ENCODE results near the gene PLEKHG4. TPM values are rescaled to one million over a fixed set of nuclear protein-coding genes. Genes with fewer than 3 reads are reported as not detected.

PLEKHG4 gene
- total and polyA plus RNA-seq, 2 donors (not counting 1 experiment from before 2014, with no cell fraction given), result 9.9 to 37.7 TPM

DNA sequence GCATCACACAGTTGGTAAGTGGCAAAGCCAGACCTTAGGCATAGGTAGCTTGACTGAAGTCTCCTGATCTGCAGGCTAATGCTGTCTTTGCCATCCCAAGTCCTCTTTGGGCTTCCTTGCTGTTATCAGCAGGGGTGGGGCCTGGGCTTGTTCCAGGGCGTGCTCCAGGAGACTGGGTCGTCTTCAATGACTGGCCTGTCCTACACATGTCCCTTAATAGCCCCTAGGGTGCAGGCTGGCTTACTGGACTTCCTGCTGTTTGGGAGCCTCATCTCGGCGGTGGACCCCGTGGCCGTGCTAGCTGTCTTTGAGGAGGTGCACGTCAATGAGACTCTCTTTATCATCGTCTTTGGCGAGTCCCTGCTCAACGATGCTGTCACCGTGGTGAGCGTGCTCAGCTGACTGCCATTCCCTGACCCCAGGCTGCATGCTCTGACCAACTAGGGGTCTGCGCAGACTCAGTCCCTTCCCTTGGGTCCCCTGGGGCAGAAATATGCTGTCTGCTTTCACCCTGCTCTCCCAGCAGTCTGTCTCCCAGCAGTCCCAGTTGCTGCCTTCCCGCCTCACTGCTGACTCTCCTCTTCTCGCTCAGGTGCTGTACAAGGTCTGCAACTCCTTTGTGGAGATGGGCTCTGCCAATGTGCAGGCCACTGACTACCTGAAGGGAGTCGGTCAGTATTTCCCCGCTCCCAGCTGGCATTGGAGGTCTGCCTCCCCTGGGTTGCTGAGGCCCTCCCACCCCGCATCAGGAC, 24.4 kb upstream of the PLEKHG4 start:
- H4K20me1 ChIP-seq (ENCODE audit: control insufficient read depth, extremely low read depth, insufficient read depth, low read length), result no peaks in the 10 kb centered on the region
- H3K4me1 ChIP-seq (ENCODE audit: control insufficient read depth, extremely low read depth, insufficient read depth, low read length), result no peaks in the 10 kb centered on the region
- TF ChIP-seq, protein P1, sequence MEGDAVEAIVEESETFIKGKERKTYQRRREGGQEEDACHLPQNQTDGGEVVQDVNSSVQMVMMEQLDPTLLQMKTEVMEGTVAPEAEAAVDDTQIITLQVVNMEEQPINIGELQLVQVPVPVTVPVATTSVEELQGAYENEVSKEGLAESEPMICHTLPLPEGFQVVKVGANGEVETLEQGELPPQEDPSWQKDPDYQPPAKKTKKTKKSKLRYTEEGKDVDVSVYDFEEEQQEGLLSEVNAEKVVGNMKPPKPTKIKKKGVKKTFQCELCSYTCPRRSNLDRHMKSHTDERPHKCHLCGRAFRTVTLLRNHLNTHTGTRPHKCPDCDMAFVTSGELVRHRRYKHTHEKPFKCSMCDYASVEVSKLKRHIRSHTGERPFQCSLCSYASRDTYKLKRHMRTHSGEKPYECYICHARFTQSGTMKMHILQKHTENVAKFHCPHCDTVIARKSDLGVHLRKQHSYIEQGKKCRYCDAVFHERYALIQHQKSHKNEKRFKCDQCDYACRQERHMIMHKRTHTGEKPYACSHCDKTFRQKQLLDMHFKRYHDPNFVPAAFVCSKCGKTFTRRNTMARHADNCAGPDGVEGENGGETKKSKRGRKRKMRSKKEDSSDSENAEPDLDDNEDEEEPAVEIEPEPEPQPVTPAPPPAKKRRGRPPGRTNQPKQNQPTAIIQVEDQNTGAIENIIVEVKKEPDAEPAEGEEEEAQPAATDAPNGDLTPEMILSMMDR (conservative IDR thresholded peaks at IDR 0.05 in 1 of 2, IDR thresholded peaks at IDR 0.05 in 1 of 2; ENCODE audit: low read depth in 1 of 2, low read length in 2 of 2), result no peak
- H3K4me2 ChIP-seq (ENCODE audit: extremely low read depth, insufficient read depth, low read length), result no peak overlapping the region
- no peak overlapping the region for H3K27ac ChIP-seq (ENCODE audit: insufficient read depth, low read length)
- H3K36me3 ChIP-seq (ENCODE audit: control insufficient read depth, insufficient read depth, low read length), result peaks cover 2% of the 10 kb centered on the region
- no peak overlapping the region for H3K9ac ChIP-seq (ENCODE audit: insufficient read depth, low read length)
- no peak overlapping the region for H3K4me3 ChIP-seq (replicated peaks in 1 of 4; ENCODE audit: control extremely low read depth in 1 of 4, insufficient read depth in 1 of 4, low read depth in 3 of 4, low read length in 4 of 4)
- H2AFZ ChIP-seq (ENCODE audit: low read length), result no peak overlapping the region
- no peaks in the 10 kb centered on the region for H3K27me3 ChIP-seq (ENCODE audit: control insufficient read depth, insufficient read depth, low read length)
- no peak for DNase-seq (ENCODE audit: low read depth in 2 of 2)
- H3K79me2 ChIP-seq (ENCODE audit: control insufficient read depth, insufficient read depth, low read length), result no peaks in the 10 kb centered on the region
- no peaks in the 10 kb centered on the region for H3K9me3 ChIP-seq (ENCODE audit: control insufficient read depth, insufficient read depth, low read depth, low read length)

DNA sequence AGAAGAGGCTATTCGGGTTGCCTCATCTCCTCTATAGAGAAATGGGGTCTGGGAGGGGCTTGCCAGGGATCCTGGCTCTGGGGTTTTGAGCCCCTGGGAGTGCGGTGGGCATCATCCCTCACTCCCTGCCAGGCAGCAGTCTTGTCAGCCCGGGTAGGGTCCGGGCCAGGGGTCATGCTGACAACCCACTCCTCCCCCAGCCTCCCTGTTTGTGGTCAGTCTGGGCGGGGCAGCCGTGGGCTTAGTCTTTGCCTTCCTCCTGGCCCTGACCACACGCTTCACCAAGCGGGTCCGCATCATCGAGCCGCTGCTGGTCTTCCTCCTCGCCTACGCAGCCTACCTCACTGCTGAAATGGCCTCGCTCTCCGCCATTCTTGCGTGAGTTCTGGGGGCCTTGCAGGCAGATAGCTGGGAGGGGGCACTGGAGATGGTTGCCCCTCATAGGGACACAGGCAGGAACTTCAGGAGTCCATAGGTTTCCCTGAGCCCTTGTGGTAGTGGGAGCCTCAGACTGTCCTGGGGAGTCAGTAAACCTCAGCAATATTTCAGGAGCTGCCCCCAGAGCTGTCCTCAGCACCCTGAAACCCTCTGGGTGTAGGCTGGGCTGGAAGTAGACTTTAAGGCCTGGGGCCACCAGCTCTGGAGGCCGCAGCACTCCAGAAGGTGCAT, 23.6 kb upstream of the PLEKHG4 start:
- H3K4me2 ChIP-seq (ENCODE audit: extremely low read depth, insufficient read depth, low read length), result no peak overlapping the region
- no peak for DNase-seq (ENCODE audit: low read depth in 2 of 2)
- TF ChIP-seq EZH2 (IDR thresholded peaks at IDR 0.05; ENCODE audit: low read length, missing control alignments), result no peak
- TF ChIP-seq, protein P1 (conservative IDR thresholded peaks at IDR 0.05 in 1 of 2, IDR thresholded peaks at IDR 0.05 in 1 of 2; ENCODE audit: low read depth in 1 of 2, low read length in 2 of 2), result no peak
- no peak overlapping the region for H3K9ac ChIP-seq (ENCODE audit: insufficient read depth, low read length)
- no peak overlapping the region for H3K4me3 ChIP-seq (replicated peaks in 1 of 4; ENCODE audit: control extremely low read depth in 1 of 4, insufficient read depth in 1 of 4, low read depth in 3 of 4, low read length in 4 of 4)
- H3K36me3 ChIP-seq (ENCODE audit: control insufficient read depth, insufficient read depth, low read length), result peaks cover 2% of the 10 kb centered on the region
- H3K27ac ChIP-seq (ENCODE audit: insufficient read depth, low read length), result no peak overlapping the region
- H3K4me1 ChIP-seq (ENCODE audit: control insufficient read depth, extremely low read depth, insufficient read depth, low read length), result no peaks in the 10 kb centered on the region
- no peaks in the 10 kb centered on the region for H3K79me2 ChIP-seq (ENCODE audit: control insufficient read depth, insufficient read depth, low read length)
- no peaks in the 10 kb centered on the region for H3K9me3 ChIP-seq (ENCODE audit: control insufficient read depth, insufficient read depth, low read depth, low read length)
- H4K20me1 ChIP-seq (ENCODE audit: control insufficient read depth, extremely low read depth, insufficient read depth, low read length), result no peaks in the 10 kb centered on the region
- no peak overlapping the region for H2AFZ ChIP-seq (ENCODE audit: low read length)
- no peaks in the 10 kb centered on the region for H3K27me3 ChIP-seq (ENCODE audit: control insufficient read depth, insufficient read depth, low read length)

DNA sequence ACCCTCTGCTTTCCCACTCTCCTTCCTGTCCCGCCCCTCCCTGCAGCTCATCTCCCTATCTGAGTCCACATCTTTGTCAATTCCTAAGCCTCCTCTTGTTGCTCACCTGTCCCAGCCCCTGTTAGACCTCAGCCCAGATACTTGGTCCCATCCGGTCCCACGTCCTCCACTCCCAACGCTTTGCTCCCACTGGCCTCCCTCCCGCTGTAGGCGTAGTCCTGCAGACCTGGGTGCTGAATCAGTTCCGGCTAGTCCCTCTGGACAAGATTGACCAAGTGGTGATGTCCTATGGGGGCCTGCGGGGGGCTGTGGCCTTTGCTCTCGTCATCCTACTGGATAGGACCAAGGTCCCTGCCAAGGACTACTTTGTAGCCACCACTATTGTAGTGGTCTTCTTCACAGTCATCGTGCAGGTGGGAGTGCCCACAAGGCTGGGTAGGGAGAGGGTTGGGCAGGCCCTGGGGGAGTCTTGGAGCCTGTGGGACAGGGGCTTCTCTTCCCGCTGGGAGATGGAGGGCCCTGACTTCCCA, 22.6 kb upstream of the PLEKHG4 start:
- no peak for DNase-seq (ENCODE audit: low read depth in 2 of 2)
- H4K20me1 ChIP-seq (ENCODE audit: control insufficient read depth, extremely low read depth, insufficient read depth, low read length), result no peaks in the 10 kb centered on the region

More for the DNA sequence above, 22.6 kb upstream of the PLEKHG4 start:
- H3K4me3 ChIP-seq (replicated peaks in 1 of 4; ENCODE audit: control extremely low read depth in 1 of 4, insufficient read depth in 1 of 4, low read depth in 3 of 4, low read length in 4 of 4), result no peak overlapping the region
- H2AFZ ChIP-seq (ENCODE audit: low read length), result no peak overlapping the region
- no peak overlapping the region for H3K27ac ChIP-seq (ENCODE audit: insufficient read depth, low read length)
- no peak overlapping the region for H3K9ac ChIP-seq (ENCODE audit: insufficient read depth, low read length)
- no peaks in the 10 kb centered on the region for H3K9me3 ChIP-seq (ENCODE audit: control insufficient read depth, insufficient read depth, low read depth, low read length)
- H3K4me1 ChIP-seq (ENCODE audit: control insufficient read depth, extremely low read depth, insufficient read depth, low read length), result no peaks in the 10 kb centered on the region
- no peak overlapping the region for H3K4me2 ChIP-seq (ENCODE audit: extremely low read depth, insufficient read depth, low read length)
- H3K79me2 ChIP-seq (ENCODE audit: control insufficient read depth, insufficient read depth, low read length), result no peaks in the 10 kb centered on the region
- no peak for TF ChIP-seq EZH2 (IDR thresholded peaks at IDR 0.05; ENCODE audit: low read length, missing control alignments)
- TF ChIP-seq, protein P1 (conservative IDR thresholded peaks at IDR 0.05 in 1 of 2, IDR thresholded peaks at IDR 0.05 in 1 of 2; ENCODE audit: low read depth in 1 of 2, low read length in 2 of 2), result no peak
- peaks cover 2% of the 10 kb centered on the region for H3K36me3 ChIP-seq (ENCODE audit: control insufficient read depth, insufficient read depth, low read length)
- H3K27me3 ChIP-seq (ENCODE audit: control insufficient read depth, insufficient read depth, low read length), result no peaks in the 10 kb centered on the region
